ENCODE data around the gene CASP1. TPM values are rescaled to one million over a fixed set of nuclear protein-coding genes. Genes with fewer than 3 reads are reported as not detected.

The CASP1 gene
- total RNA-seq, 4 donors from 2014 or later = 42.0 to 146 (median 93.6) TPM

DNA sequence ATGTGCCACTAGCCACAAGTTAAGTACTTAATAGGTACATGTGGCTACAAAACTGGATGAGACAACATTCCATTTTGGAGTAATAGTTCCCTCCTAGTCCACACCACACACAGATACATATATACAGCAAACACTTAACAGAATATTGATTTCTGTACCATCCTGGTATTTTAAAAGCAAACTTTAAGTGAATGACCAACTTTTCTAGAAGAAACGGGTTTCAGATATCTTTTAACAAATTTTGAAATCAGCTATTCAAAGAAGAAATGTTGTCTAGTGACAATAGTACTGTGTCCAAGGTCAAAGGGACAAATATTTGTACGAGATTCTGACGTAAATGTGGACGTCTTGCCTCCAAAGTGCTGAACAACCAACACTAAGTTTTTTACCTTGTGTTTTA, 22.5 kb upstream of the CASP1 start:
- DNase-seq = no peak
- TF ChIP-seq, protein P1, sequence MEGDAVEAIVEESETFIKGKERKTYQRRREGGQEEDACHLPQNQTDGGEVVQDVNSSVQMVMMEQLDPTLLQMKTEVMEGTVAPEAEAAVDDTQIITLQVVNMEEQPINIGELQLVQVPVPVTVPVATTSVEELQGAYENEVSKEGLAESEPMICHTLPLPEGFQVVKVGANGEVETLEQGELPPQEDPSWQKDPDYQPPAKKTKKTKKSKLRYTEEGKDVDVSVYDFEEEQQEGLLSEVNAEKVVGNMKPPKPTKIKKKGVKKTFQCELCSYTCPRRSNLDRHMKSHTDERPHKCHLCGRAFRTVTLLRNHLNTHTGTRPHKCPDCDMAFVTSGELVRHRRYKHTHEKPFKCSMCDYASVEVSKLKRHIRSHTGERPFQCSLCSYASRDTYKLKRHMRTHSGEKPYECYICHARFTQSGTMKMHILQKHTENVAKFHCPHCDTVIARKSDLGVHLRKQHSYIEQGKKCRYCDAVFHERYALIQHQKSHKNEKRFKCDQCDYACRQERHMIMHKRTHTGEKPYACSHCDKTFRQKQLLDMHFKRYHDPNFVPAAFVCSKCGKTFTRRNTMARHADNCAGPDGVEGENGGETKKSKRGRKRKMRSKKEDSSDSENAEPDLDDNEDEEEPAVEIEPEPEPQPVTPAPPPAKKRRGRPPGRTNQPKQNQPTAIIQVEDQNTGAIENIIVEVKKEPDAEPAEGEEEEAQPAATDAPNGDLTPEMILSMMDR (IDR thresholded peaks at IDR 0.05) = no peak
- no peak for TF ChIP-seq POLR2A (IDR thresholded peaks at IDR 0.05)
- no peaks in the 10 kb centered on the region for H3K36me3 ChIP-seq

DNA sequence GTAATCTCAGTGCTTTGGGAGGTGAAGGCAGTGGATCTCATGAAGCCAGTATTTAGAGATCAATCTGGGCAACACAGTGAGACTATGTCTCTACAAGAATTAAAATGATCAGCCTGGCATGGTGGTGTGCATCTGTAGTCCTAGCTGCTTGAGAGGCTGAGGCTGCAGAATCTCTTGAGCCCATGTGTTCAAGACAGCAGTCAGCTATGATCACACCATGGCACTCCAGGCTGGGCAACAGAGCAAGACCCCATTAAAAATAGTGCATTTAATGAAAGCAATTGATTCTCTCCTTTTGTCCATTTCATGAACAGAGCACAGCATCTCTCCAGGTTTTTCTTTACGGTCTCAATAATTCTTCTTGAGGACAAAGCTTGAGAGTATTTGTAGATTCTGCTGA, 21.5 kb upstream of the CASP1 start:
- Histone ChIP-seq H3K9me3 (no peaks in the 10 kb centered on the region), H3K4me3 (no peak overlapping the region)
- TF ChIP-seq, protein P1 (IDR thresholded peaks at IDR 0.05) = no peak
- TF ChIP-seq POLR2A (IDR thresholded peaks at IDR 0.05) = no peak

More for the DNA sequence above, 22.5 kb upstream of the CASP1 start:
- H3K27me3 ChIP-seq = no peaks in the 10 kb centered on the region
- no peaks in the 10 kb centered on the region for H3K4me1 ChIP-seq
- H3K9me3 ChIP-seq = no peaks in the 10 kb centered on the region
- H3K4me3 ChIP-seq = no peak overlapping the region
- no peak overlapping the region for H3K27ac ChIP-seq

DNA sequence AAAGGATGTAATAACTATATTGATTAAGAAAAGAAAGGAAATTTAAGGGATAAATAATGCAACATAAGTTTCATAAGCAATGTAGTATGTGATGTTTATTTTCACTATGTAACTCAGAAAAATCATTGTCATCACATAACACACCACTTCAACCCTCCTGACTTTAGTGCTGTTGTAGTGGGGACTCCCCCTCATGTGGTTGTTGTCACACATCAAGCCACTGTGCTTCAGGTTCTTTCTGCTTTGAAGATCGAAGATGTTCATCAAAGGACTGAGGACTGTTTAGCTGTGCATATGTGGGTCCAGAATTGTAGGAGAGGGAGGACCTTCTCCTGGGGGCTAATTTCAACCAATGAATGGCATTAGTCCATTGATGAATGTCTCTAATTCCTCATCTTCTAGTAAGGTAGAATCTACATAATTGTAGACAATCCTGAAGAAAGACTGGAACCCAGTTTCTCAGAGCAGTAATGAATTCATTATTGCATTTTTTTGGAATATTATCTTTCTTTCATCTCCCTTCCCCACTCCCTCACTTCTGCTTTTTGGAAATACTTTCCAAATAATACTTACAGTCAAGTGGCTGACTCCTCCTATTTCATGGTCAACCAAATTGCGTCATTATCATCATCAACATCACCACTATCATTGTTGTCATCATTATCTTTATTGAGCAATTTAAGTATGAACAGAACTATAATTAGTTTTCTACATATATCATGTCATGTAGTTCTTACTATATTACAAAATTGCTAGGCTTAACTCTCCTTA, 20.0 kb upstream of the CASP1 start:
- H3K4me1 ChIP-seq = no peaks in the 10 kb centered on the region

More for the DNA sequence above, 21.5 kb upstream of the CASP1 start:
- Histone ChIP-seq H3K27ac (no peak overlapping the region), H3K27me3 (no peaks in the 10 kb centered on the region), H3K36me3 (no peaks in the 10 kb centered on the region), H3K4me1 (no peaks in the 10 kb centered on the region)
- no peak for DNase-seq

DNA sequence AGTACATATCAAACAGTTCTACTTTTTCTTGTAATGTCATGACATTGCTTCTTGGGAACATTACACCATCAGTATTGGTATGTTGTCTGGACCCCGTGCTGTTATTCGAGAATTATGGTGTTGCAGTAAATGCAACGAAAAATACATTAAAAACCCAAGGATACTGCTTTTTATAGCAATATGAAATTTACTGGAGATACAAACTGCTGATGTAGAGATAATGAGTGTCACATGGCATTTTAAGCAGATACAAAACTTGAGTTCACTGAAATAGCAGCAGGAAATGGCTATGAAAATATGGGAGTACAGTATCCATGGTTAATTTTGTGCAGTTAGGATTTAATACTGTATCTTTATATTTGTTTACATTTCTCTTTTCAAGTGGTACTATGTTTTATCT, 17.5 kb upstream of the CASP1 start:
- H3K4me3 ChIP-seq = no peak overlapping the region
- no peak for DNase-seq
- no peaks in the 10 kb centered on the region for H3K27me3 ChIP-seq
- H3K9me3 ChIP-seq = no peaks in the 10 kb centered on the region
- H3K4me1 ChIP-seq = no peaks in the 10 kb centered on the region
- H3K36me3 ChIP-seq = no peaks in the 10 kb centered on the region
- H3K27ac ChIP-seq = no peak overlapping the region
- no peak for TF ChIP-seq POLR2A (IDR thresholded peaks at IDR 0.05)
- TF ChIP-seq, protein P1 (IDR thresholded peaks at IDR 0.05) = no peak

More for the DNA sequence above, 20.0 kb upstream of the CASP1 start:
- Histone ChIP-seq H3K9me3 (no peaks in the 10 kb centered on the region), H3K36me3 (no peaks in the 10 kb centered on the region), H3K27ac (no peak overlapping the region), H3K27me3 (no peaks in the 10 kb centered on the region), H3K4me3 (no peak overlapping the region)
- no peak for TF ChIP-seq POLR2A (IDR thresholded peaks at IDR 0.05)
- TF ChIP-seq, protein P1 (IDR thresholded peaks at IDR 0.05) = no peak
- DNase-seq = no peak

DNA sequence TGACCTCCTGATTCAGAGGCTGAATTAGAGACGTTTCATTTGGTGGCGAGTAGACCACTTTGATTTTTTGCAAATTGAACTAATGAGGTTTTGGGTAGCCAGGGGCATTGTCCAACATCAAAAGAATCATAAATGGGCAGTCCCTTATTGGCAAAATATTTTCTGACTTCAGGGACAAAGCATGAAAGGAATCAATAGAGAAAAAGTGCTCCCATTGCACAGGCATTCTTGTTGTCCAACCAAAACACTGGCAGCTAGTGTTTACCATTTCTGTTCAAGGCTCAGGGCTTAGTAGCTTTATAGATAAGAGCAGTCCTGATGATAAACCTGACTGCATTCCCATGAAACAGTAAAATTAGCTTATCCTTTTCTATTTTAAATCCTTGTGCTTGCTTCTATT, 16.6 kb upstream of the CASP1 start:
- no peak overlapping the region for H3K27ac ChIP-seq
- no peaks in the 10 kb centered on the region for H3K9me3 ChIP-seq
- no peaks in the 10 kb centered on the region for H3K27me3 ChIP-seq
- no peaks in the 10 kb centered on the region for H3K36me3 ChIP-seq
- no peak overlapping the region for H3K4me3 ChIP-seq
- no peaks in the 10 kb centered on the region for H3K4me1 ChIP-seq
- DNase-seq = no peak
- TF ChIP-seq POLR2A (IDR thresholded peaks at IDR 0.05) = no peak
- TF ChIP-seq, protein P1 (IDR thresholded peaks at IDR 0.05) = no peak
